IMR-90 (cell line): Measurements from ENCODE around the gene RCAN2. TPM values are rescaled to one million over a fixed set of nuclear protein-coding genes. Genes with fewer than 3 reads are reported as not detected.

Experiments
- ATAC-seq: fragments of 200-7000 bp; cut with Tn5 transposase; 2 replicates; pipeline ENCODE4 v1.9.1; 2020; ENCODE audit warnings: low read depth, mild to moderate bottlenecking, moderate library complexity
- BruUV-seq: library from RNA; stranded (reverse); fragments of 400-500 nt; replicated peaks from 2 replicates; lab custom pipeline; 2021; lab: Mats Ljungman, UMichigan
- CTCF ChIA-PET: fragments of 300-600 bp; formaldehyde crosslinking; extraction: SDS; loops from one replicate; lab custom pipeline; 2021; ENCODE audit warnings: antibody characterized with exemption; lab: Yijun Ruan, JAX
- POLR2A ChIA-PET: fragments of 300-600 bp; sonication (Branson Sonifier 250); formaldehyde crosslinking; loops from one replicate; lab custom pipeline; 2022; ENCODE audit warnings: antibody characterized with exemption; ENCODE audit not compliant: unreplicated experiment; lab: Charles Lee
- DNase-seq: peaks from one replicate; pipeline ENCODE4 v3.0.0; 2013
- H2AFZ ChIP-seq: replicated peaks from 2 replicates; pipeline ENCODE3; 2013; ENCODE audit warnings: low read length, mild to moderate bottlenecking; ENCODE audit not compliant: poor library complexity
- H2AK5ac ChIP-seq: 2 replicates; pipeline ENCODE4 v1.6.1; 2013; ENCODE audit warnings: low read depth, low read length, inconsistent platforms
- H2AK9ac ChIP-seq: replicated peaks from 2 replicates; pipeline ENCODE3; 2013; ENCODE audit warnings: mild to moderate bottlenecking, low read depth, low read length, moderate library complexity; ENCODE audit not compliant: poor library complexity
- H2BK120ac ChIP-seq: 2 replicates; pipeline ENCODE4 v1.6.1; 2013; ENCODE audit warnings: low read depth, low read length, inconsistent platforms
- H2BK15ac ChIP-seq: 3 replicates; pipeline ENCODE4 v1.6.1; 2013; ENCODE audit warnings: low read depth, low read length, inconsistent platforms
- H2BK20ac ChIP-seq: 2 replicates; pipeline ENCODE4 v1.6.1; 2013; ENCODE audit warnings: low read depth, mild to moderate bottlenecking, inconsistent platforms, low read length, moderate library complexity
- H2BK5ac ChIP-seq: 2 replicates; pipeline ENCODE4 v1.6.1; 2013; ENCODE audit warnings: mild to moderate bottlenecking, low read depth, low read length, inconsistent platforms; ENCODE audit not compliant: poor library complexity, severe bottlenecking
- H3K14ac ChIP-seq: replicated peaks from 2 replicates; pipeline ENCODE4 v1.6.1; 2013; ENCODE audit warnings: low read depth, low read length, inconsistent platforms
- H3K18ac ChIP-seq: 2 replicates; pipeline ENCODE4 v1.6.1; 2013; ENCODE audit warnings: low read depth, low read length, control low read depth
- H3K23ac ChIP-seq: 2 replicates; pipeline ENCODE4 v1.6.1; 2013; ENCODE audit warnings: low read depth, low read length, inconsistent platforms
- H3K27ac ChIP-seq: 2 replicates; pipeline ENCODE4 v1.5.1; 2013; ENCODE audit warnings: mild to moderate bottlenecking, control low read depth, low read length; ENCODE audit not compliant: insufficient read depth
- H3K27me3 ChIP-seq: 2 replicates; pipeline ENCODE4 v1.6.1; 2013; ENCODE audit warnings: low read length; ENCODE audit not compliant: control insufficient read depth, insufficient read depth
- H3K36me3 ChIP-seq: 2 replicates; pipeline ENCODE4 v1.6.1; 2013; ENCODE audit warnings: low read length, mixed read lengths; ENCODE audit not compliant: control insufficient read depth, insufficient read depth
- H3K4ac ChIP-seq: 2 replicates; pipeline ENCODE4 v1.6.1; 2013; ENCODE audit warnings: low read depth, low read length, inconsistent platforms
- H3K4me1 ChIP-seq: 2 replicates; pipeline ENCODE4 v1.6.1; 2013; ENCODE audit warnings: low read length, mixed read lengths; ENCODE audit not compliant: control insufficient read depth, insufficient read depth
- H3K4me2 ChIP-seq: 2 replicates; pipeline ENCODE4 v1.6.1; 2013; ENCODE audit warnings: low read depth, mild to moderate bottlenecking, control low read depth, low read length, moderate library complexity
- H3K4me3 ChIP-seq: 2 replicates; pipeline ENCODE4 v1.5.1; 2013; ENCODE audit warnings: low read depth, mild to moderate bottlenecking, control low read depth, low read length, moderate library complexity; ENCODE audit not compliant: insufficient read depth
- H3K56ac ChIP-seq: 2 replicates; pipeline ENCODE4 v1.6.1; 2013; ENCODE audit warnings: low read length, inconsistent platforms; ENCODE audit not compliant: insufficient read depth; ENCODE audit errors: extremely low read depth
- H3K79me1 ChIP-seq, 2 experiments: 2 replicates each; pipeline ENCODE4 v1.6.1; 2013; ENCODE audit warnings: low read length in 2 of 2, inconsistent platforms in 1 of 2, low read depth in 1 of 2
- H3K9ac ChIP-seq: 2 replicates; pipeline ENCODE4 v1.6.1; 2013; ENCODE audit warnings: low read depth, low read length, control low read depth
- H3K9me1 ChIP-seq: 2 replicates; pipeline ENCODE4 v1.6.1; 2013; ENCODE audit warnings: low read length, inconsistent platforms; ENCODE audit not compliant: insufficient read depth
- H3K9me3 ChIP-seq: 2 replicates; pipeline ENCODE4 v1.6.1; 2013; ENCODE audit warnings: low read length; ENCODE audit not compliant: control insufficient read depth, insufficient read depth
- H4K20me1 ChIP-seq: 2 replicates; pipeline ENCODE4 v1.6.1; 2013; ENCODE audit warnings: low read length, inconsistent platforms; ENCODE audit not compliant: insufficient read depth
- H4K5ac ChIP-seq: 2 replicates; pipeline ENCODE4 v1.6.1; 2013; ENCODE audit warnings: mild to moderate bottlenecking, low read depth, low read length, control low read depth
- H4K8ac ChIP-seq, 2 experiments: 2 replicates each; pipeline ENCODE4 v1.6.1; 2013; ENCODE audit warnings: low read depth in 2 of 2, low read length in 2 of 2, control low read depth in 1 of 2, inconsistent platforms in 1 of 2
- H4K91ac ChIP-seq: 2 replicates; pipeline ENCODE4 v1.6.1; 2013; ENCODE audit warnings: low read depth, low read length, inconsistent platforms; ENCODE audit not compliant: insufficient read depth
- BHLHE40 ChIP-seq: fragments of 150-350 bp; IDR thresholded peaks from 2 replicates; pipeline ENCODE4 v1.6.1; 2016; ENCODE audit warnings: mild to moderate bottlenecking, low read depth, low read length
- CEBPB ChIP-seq: IDR thresholded peaks from 2 replicates; pipeline ENCODE4 v1.6.1; 2012; ENCODE audit warnings: low read depth, low read length, improper control_type of control experiment
- CHD1 ChIP-seq: IDR thresholded peaks from 2 replicates; pipeline ENCODE4 v1.6.1; 2012; ENCODE audit warnings: low read depth, low read length, improper control_type of control experiment
- FOS ChIP-seq: fragments of 150-350 bp; IDR thresholded peaks from 2 replicates; pipeline ENCODE4 v1.6.1; 2016; ENCODE audit warnings: low read depth, low read length
- MAFK ChIP-seq: IDR thresholded peaks from 2 replicates; pipeline ENCODE4 v1.6.1; 2012; ENCODE audit warnings: low read depth, low read length, improper control_type of control experiment
- MAZ ChIP-seq: IDR thresholded peaks from 2 replicates; pipeline ENCODE4 v1.6.1; 2012; ENCODE audit warnings: low read depth, mild to moderate bottlenecking, low read length, improper control_type of control experiment, moderate library complexity, borderline replicate concordance
- MXI1 ChIP-seq: IDR thresholded peaks from 2 replicates; pipeline ENCODE4 v1.6.1; 2012; ENCODE audit warnings: low read depth, mild to moderate bottlenecking, low read length, moderate library complexity, borderline replicate concordance
- NFE2L2 ChIP-seq: fragments of 150-350 bp; IDR thresholded peaks from 2 replicates; pipeline ENCODE4 v1.6.1; 2016; ENCODE audit warnings: low read depth, mild to moderate bottlenecking, low read length
- POLR2A ChIP-seq: IDR thresholded peaks from 2 replicates; pipeline ENCODE4 v1.6.1; 2012; ENCODE audit warnings: mild to moderate bottlenecking, low read depth, low read length
- RAD21 ChIP-seq: IDR thresholded peaks from 2 replicates; pipeline ENCODE4 v1.6.1; 2012; ENCODE audit warnings: low read length, improper control_type of control experiment
- RCOR1 ChIP-seq: IDR thresholded peaks from 2 replicates; pipeline ENCODE4 v1.6.1; 2012; ENCODE audit warnings: mild to moderate bottlenecking, low read length, improper control_type of control experiment; ENCODE audit not compliant: insufficient replicate concordance
- RFX5 ChIP-seq: IDR thresholded peaks from 2 replicates; pipeline ENCODE4 v1.8.0; 2012; ENCODE audit warnings: low read depth, mild to moderate bottlenecking, low read length, moderate library complexity
- SMC3 ChIP-seq: fragments of 150-350 bp; IDR thresholded peaks from 2 replicates; pipeline ENCODE4 v1.6.1; 2016; ENCODE audit warnings: low read depth, mild to moderate bottlenecking, antibody characterized with exemption, low read length, moderate library complexity
- WGBS, 2 experiments: methylation state at CpG; one replicate each; pipeline versions ENCODE4 v1.1.5 to v1.1.7; 2013; ENCODE audit warnings: missing lambda C conversion rate in 2 of 2; ENCODE audit not compliant: insufficient read length in 1 of 2; ENCODE audit errors: extremely low coverage in 2 of 2; 5-methylcytosine and 5-hydroxymethylcytosine counted together
- dilution Hi-C: fragments of 300-500 bp; cut with HindIII; formaldehyde crosslinking; loops from one replicate; pipeline ENCODE4 v1.14.3; 2018; ENCODE audit warnings: low sequenced_read_pairs; ENCODE audit not compliant: unreplicated experiment
- in situ Hi-C: fragments of 300-500 bp; cut with MboI; formaldehyde crosslinking; loops from 3 replicates; pipeline ENCODE4 v1.14.3; 2019; ENCODE audit warnings: low sequenced_read_pairs, inconsistent platforms, mixed read lengths
- intact Hi-C: fragments of 100-400 bp; cut with micrococcal nuclease; formaldehyde crosslinking; loops from 2 replicates; pipeline ENCODE4 v1.10.0; 2022
- polyA plus RNA-seq, 3 experiments: library from polyadenylated mRNA; depleted of rRNA; stranded (reverse); fragments of >200 nt; gene quantifications; 2 replicates each; pipeline ENCODE4 v1.2.3, GENCODE V29; 2012; ENCODE audit warnings: low replicate concordance in 1 of 3
- total RNA-seq: library from RNA; depleted of rRNA; stranded (reverse); fragments of >200 nt; gene quantifications from 2 replicates; pipeline ENCODE4 v1.2.3, GENCODE V29; 2012
- TF ChIP-seq, protein P1 (sequence below): fragments of 150-350 bp; IDR thresholded peaks from 2 replicates; pipeline ENCODE4 v1.6.1; 2016; ENCODE audit warnings: low read depth, mild to moderate bottlenecking, low read length, moderate library complexity, borderline replicate concordance
- TF ChIP-seq, protein P2 (sequence below): conservative IDR thresholded peaks from 2 replicates; pipeline ENCODE4 v1.5.1; 2012; ENCODE audit warnings: mild to moderate bottlenecking, low read depth, low read length, improper control_type of control experiment
- TF ChIP-seq, protein P3 (sequence below): fragments of 150-350 bp; IDR thresholded peaks from 2 replicates; pipeline ENCODE4 v1.6.1; 2017; ENCODE audit warnings: mild to moderate bottlenecking, antibody characterized with exemption, low read length, low read depth

The RCAN2 gene
- total and polyA plus RNA-seq, 2 of the 4 experiments (the other 2 are of a cell fraction): 1.3 to 1.8 TPM

DNA sequence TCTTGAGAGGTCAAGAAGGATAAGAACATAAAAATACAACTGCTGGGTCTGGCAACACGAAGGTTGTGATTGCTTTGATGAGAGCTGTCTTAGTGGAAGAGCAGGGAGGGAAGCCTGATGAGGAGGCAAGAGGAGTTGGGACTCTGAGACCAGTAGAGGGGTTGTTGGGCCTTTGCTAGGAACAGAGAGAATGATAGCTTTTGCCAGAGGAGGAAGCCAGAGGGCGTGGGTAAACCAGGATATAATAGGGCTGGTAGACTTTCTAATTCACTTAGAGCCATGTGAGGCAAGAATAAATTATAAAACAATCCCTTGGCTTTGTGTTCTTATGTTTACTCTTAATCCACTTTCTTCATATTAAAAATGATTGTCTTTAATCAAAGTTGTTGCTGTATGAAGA is 78.6 kb downstream of the RCAN2 start:
- intact Hi-C loops (no loop called here), dilution Hi-C loops (no loop called here), in situ Hi-C loops (loop anchor here (25.0 kb wide), 1 partner anchor 375 kb away; the partner anchor contains the start of gene MEP1A)
- H4K8ac ChIP-seq: no peak overlapping the region
- no peaks in the 10 kb centered on the region for H3K9me3 ChIP-seq
- H3K9ac ChIP-seq: no peak overlapping the region
- no peaks in the 10 kb centered on the region for H3K9me1 ChIP-seq
- TF ChIP-seq, protein P1, sequence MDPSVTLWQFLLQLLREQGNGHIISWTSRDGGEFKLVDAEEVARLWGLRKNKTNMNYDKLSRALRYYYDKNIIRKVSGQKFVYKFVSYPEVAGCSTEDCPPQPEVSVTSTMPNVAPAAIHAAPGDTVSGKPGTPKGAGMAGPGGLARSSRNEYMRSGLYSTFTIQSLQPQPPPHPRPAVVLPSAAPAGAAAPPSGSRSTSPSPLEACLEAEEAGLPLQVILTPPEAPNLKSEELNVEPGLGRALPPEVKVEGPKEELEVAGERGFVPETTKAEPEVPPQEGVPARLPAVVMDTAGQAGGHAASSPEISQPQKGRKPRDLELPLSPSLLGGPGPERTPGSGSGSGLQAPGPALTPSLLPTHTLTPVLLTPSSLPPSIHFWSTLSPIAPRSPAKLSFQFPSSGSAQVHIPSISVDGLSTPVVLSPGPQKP: no peak
- TF ChIP-seq POLR2A (no peak), FOS (no peak), CEBPB (no peak), RCOR1 (no peak), MAZ (no peak), SMC3 (no peak), RFX5 (no peak), RAD21 (no peak), NFE2L2 (no peak), MXI1 (no peak), MAFK (no peak), BHLHE40 (no peak), CHD1 (no peak)
- TF ChIP-seq, protein P2, sequence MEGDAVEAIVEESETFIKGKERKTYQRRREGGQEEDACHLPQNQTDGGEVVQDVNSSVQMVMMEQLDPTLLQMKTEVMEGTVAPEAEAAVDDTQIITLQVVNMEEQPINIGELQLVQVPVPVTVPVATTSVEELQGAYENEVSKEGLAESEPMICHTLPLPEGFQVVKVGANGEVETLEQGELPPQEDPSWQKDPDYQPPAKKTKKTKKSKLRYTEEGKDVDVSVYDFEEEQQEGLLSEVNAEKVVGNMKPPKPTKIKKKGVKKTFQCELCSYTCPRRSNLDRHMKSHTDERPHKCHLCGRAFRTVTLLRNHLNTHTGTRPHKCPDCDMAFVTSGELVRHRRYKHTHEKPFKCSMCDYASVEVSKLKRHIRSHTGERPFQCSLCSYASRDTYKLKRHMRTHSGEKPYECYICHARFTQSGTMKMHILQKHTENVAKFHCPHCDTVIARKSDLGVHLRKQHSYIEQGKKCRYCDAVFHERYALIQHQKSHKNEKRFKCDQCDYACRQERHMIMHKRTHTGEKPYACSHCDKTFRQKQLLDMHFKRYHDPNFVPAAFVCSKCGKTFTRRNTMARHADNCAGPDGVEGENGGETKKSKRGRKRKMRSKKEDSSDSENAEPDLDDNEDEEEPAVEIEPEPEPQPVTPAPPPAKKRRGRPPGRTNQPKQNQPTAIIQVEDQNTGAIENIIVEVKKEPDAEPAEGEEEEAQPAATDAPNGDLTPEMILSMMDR: no peak
- TF ChIP-seq, protein P3, sequence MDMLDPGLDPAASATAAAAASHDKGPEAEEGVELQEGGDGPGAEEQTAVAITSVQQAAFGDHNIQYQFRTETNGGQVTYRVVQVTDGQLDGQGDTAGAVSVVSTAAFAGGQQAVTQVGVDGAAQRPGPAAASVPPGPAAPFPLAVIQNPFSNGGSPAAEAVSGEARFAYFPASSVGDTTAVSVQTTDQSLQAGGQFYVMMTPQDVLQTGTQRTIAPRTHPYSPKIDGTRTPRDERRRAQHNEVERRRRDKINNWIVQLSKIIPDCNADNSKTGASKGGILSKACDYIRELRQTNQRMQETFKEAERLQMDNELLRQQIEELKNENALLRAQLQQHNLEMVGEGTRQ: no peak
- no peak for DNase-seq
- H2BK20ac ChIP-seq: no peak overlapping the region
- ChIA-PET CTCF (no interaction called here), POLR2A (no interaction called here)
- no peak overlapping the region for H2BK15ac ChIP-seq
- no peak for ATAC-seq
- no TSS peak for BruUV-seq
- H2AFZ ChIP-seq: no peak overlapping the region
- no peak overlapping the region for H3K27ac ChIP-seq
- H3K23ac ChIP-seq: no peak overlapping the region
- H3K4ac ChIP-seq: no peak overlapping the region
- H2BK120ac ChIP-seq: no peak overlapping the region
- no peak overlapping the region for H2AK9ac ChIP-seq
- H2BK5ac ChIP-seq: no peak overlapping the region
- no peak overlapping the region for H3K56ac ChIP-seq
- H3K18ac ChIP-seq: no peak overlapping the region
- peaks cover 4% of the 10 kb centered on the region; the same call in 1 of the 2 replicates for H3K27me3 ChIP-seq
- no peak overlapping the region for H4K5ac ChIP-seq
- no peak overlapping the region for H2AK5ac ChIP-seq
- H3K4me1 ChIP-seq: peaks cover 2% of the 10 kb centered on the region; the same call in 1 of the 2 replicates
- no CpG with 5 or more reads among the region's 2 CpGs for WGBS, 2 experiments
- H3K4me2 ChIP-seq: no peak overlapping the region
- no peaks in the 10 kb centered on the region for H4K20me1 ChIP-seq
- H3K79me1 ChIP-seq: no peaks in the 10 kb centered on the region
- no peak overlapping the region for H3K14ac ChIP-seq
- H4K91ac ChIP-seq: no peak overlapping the region
- no peak overlapping the region for H3K4me3 ChIP-seq
- no peaks in the 10 kb centered on the region for H3K36me3 ChIP-seq
